Karpas-422 (cell line): ENCODE data around the gene BCL11B. TPM values are rescaled to one million over a fixed set of nuclear protein-coding genes. Genes with fewer than 3 reads are reported as not detected.
A peak's percentile ranks its signal among the peaks of the same experiment; 100 is the strongest.

Source experiments
- DNase-seq: peaks from one replicate; pipeline ENCODE4 v3.0.0-alpha.2; 2015
- H2AFZ ChIP-seq: fragments of 200-600 bp; sonication (generic); 2 replicates; pipeline ENCODE4 v1.6.1; 2014; ENCODE audit warnings: antibody characterized with exemption, low read length, mixed read lengths
- H3K27ac ChIP-seq: fragments of 200-600 bp; sonication (generic); 2 replicates; pipeline ENCODE4 v1.5.1; 2014; ENCODE audit warnings: mild to moderate bottlenecking, low read length, moderate library complexity
- H3K27me3 ChIP-seq: fragments of 200-600 bp; sonication (generic); 2 replicates; pipeline ENCODE4 v1.6.1; 2014; ENCODE audit warnings: low read length, mixed read lengths
- H3K36me3 ChIP-seq: fragments of 200-600 bp; sonication (generic); 2 replicates; pipeline ENCODE4 v1.6.1; 2014; ENCODE audit warnings: low read length, mixed read lengths; ENCODE audit not compliant: insufficient read depth
- H3K4me1 ChIP-seq: fragments of 200-600 bp; sonication (generic); 2 replicates; pipeline ENCODE4 v1.6.1; 2014; ENCODE audit warnings: mild to moderate bottlenecking, low read length, mixed read lengths
- H3K4me2 ChIP-seq: fragments of 200-600 bp; sonication (generic); 2 replicates; pipeline ENCODE4 v1.6.1; 2014; ENCODE audit warnings: low read length, low read depth, mild to moderate bottlenecking; ENCODE audit not compliant: poor library complexity, severe bottlenecking
- H3K4me3 ChIP-seq: fragments of 200-600 bp; sonication (generic); 2 replicates; pipeline ENCODE4 v1.5.1; 2014; ENCODE audit warnings: mild to moderate bottlenecking, antibody characterized with exemption, low read length, mixed read lengths
- H3K79me2 ChIP-seq: fragments of 200-600 bp; sonication (generic); 2 replicates; pipeline ENCODE4 v1.6.1; 2014; ENCODE audit warnings: mild to moderate bottlenecking, low read length, mixed read lengths
- H3K9ac ChIP-seq: fragments of 200-600 bp; sonication (generic); 2 replicates; pipeline ENCODE4 v1.6.0; 2014; ENCODE audit warnings: low read length
- H3K9me2 ChIP-seq: fragments of 200-600 bp; sonication (generic), shearing (Covaris generic); replicated peaks from 2 replicates; pipeline ENCODE4 v1.6.0; 2014; ENCODE audit warnings: mild to moderate bottlenecking, low read length, moderate library complexity; ENCODE audit not compliant: insufficient read depth
- H3K9me3 ChIP-seq: fragments of 300-700, 200-600 bp; sonication (generic); 2 replicates; pipeline ENCODE4 v1.6.1; 2014; ENCODE audit warnings: low read length, mixed read lengths
- H4K20me1 ChIP-seq: fragments of 200-600 bp; sonication (generic); 2 replicates; pipeline ENCODE4 v1.6.1; 2014; ENCODE audit warnings: mild to moderate bottlenecking, antibody characterized with exemption, low read length, low read depth; ENCODE audit not compliant: insufficient read depth
- total RNA-seq: library from RNA; depleted of rRNA; stranded (reverse); fragments of >200 nt; shearing (Covaris generic); gene quantifications from 2 replicates; pipeline ENCODE4 v1.2.3, GENCODE V29; 2014; ENCODE audit warnings: low replicate concordance

BCL11B gene
- total RNA-seq, 1 experiment from 2014 or later: not detected

- no peak overlapping the region for H3K4me3 ChIP-seq
- H3K9ac ChIP-seq: no peak overlapping the region
- no peak overlapping the region for H2AFZ ChIP-seq
- H3K27ac ChIP-seq: no peak overlapping the region
- peak; percentile 49 for DNase-seq
- H3K4me1 ChIP-seq: no peaks in the 10 kb centered on the region
- no peak overlapping the region for H3K4me2 ChIP-seq
- H3K27me3 ChIP-seq: no peaks in the 10 kb centered on the region
- no peaks in the 10 kb centered on the region for H3K9me2 ChIP-seq
- no peaks in the 10 kb centered on the region for H4K20me1 ChIP-seq
- H3K36me3 ChIP-seq: no peaks in the 10 kb centered on the region
- H3K79me2 ChIP-seq: no peaks in the 10 kb centered on the region
- H3K9me3 ChIP-seq: no peaks in the 10 kb centered on the region
Observed at GRCh38 chr14:99296517-99296916, 24.5 kb upstream of the BCL11B start.

GRCh38 chr14:99289394-99290189 is 17.6 kb upstream of the BCL11B start:
- no peak overlapping the region for H3K9ac ChIP-seq
- no peaks in the 10 kb centered on the region for H3K9me2 ChIP-seq
- no peak overlapping the region for H2AFZ ChIP-seq

GRCh38 chr14:99288948-99289347 is 17.0 kb upstream of the BCL11B start:
- Histone ChIP-seq H3K27me3 (no peaks in the 10 kb centered on the region), H3K4me1 (no peaks in the 10 kb centered on the region), H3K4me3 (no peak overlapping the region), H3K4me2 (no peak overlapping the region), H3K27ac (no peak overlapping the region), H3K9me3 (no peaks in the 10 kb centered on the region), H3K9me2 (no peaks in the 10 kb centered on the region), H3K36me3 (no peaks in the 10 kb centered on the region), H2AFZ (no peak overlapping the region), H3K9ac (no peak overlapping the region), H4K20me1 (no peaks in the 10 kb centered on the region), H3K79me2 (no peaks in the 10 kb centered on the region)
- DNase-seq: no peak

More at GRCh38 chr14:99289394-99290189, 17.6 kb upstream of the BCL11B start:
- no peaks in the 10 kb centered on the region for H3K4me1 ChIP-seq
- H3K79me2 ChIP-seq: no peaks in the 10 kb centered on the region
- no peaks in the 10 kb centered on the region for H3K9me3 ChIP-seq
- no peaks in the 10 kb centered on the region for H3K36me3 ChIP-seq
- H3K4me3 ChIP-seq: no peak overlapping the region
- no peaks in the 10 kb centered on the region for H4K20me1 ChIP-seq
- no peaks in the 10 kb centered on the region for H3K27me3 ChIP-seq
- no peak overlapping the region for H3K4me2 ChIP-seq
- DNase-seq: no peak
- H3K27ac ChIP-seq: no peak overlapping the region

- Histone ChIP-seq H4K20me1 (no peaks in the 10 kb centered on the region), H3K9me2 (no peaks in the 10 kb centered on the region), H3K27ac (no peak overlapping the region), H3K79me2 (no peaks in the 10 kb centered on the region), H3K4me2 (no peak overlapping the region), H3K4me1 (no peaks in the 10 kb centered on the region), H2AFZ (no peak overlapping the region), H3K36me3 (no peaks in the 10 kb centered on the region), H3K9ac (no peak overlapping the region), H3K27me3 (no peaks in the 10 kb centered on the region), H3K4me3 (no peak overlapping the region), H3K9me3 (no peaks in the 10 kb centered on the region)
- no peak for DNase-seq
Observed at GRCh38 chr14:99287269-99287942, 15.4 kb upstream of the BCL11B start.

- no peak for DNase-seq
- Histone ChIP-seq H3K27ac (no peak overlapping the region), H4K20me1 (no peaks in the 10 kb centered on the region), H3K9me3 (no peaks in the 10 kb centered on the region), H3K4me3 (no peak overlapping the region), H3K79me2 (no peaks in the 10 kb centered on the region), H3K4me1 (no peaks in the 10 kb centered on the region), H3K27me3 (no peaks in the 10 kb centered on the region), H2AFZ (no peak overlapping the region), H3K9ac (no peak overlapping the region), H3K9me2 (no peaks in the 10 kb centered on the region), H3K36me3 (no peaks in the 10 kb centered on the region), H3K4me2 (no peak overlapping the region)
Observed at GRCh38 chr14:99286761-99287160, 14.8 kb upstream of the BCL11B start.

- no peak overlapping the region for H3K4me3 ChIP-seq
- DNase-seq: no peak
- no peak overlapping the region for H3K4me2 ChIP-seq
- H3K27me3 ChIP-seq: peaks cover 3% of the 10 kb centered on the region; the same call in 1 of the 2 replicates
- no peak overlapping the region for H2AFZ ChIP-seq
- no peak overlapping the region for H3K27ac ChIP-seq
- no peaks in the 10 kb centered on the region for H3K4me1 ChIP-seq
- H3K9ac ChIP-seq: no peak overlapping the region
- no peaks in the 10 kb centered on the region for H4K20me1 ChIP-seq
- H3K9me3 ChIP-seq: no peaks in the 10 kb centered on the region
- H3K36me3 ChIP-seq: no peaks in the 10 kb centered on the region
- H3K9me2 ChIP-seq: no peaks in the 10 kb centered on the region
- H3K79me2 ChIP-seq: no peaks in the 10 kb centered on the region
Observed at GRCh38 chr14:99284254-99285004, 12.4 kb upstream of the BCL11B start.

- Histone ChIP-seq H4K20me1 (no peaks in the 10 kb centered on the region), H3K4me1 (no peaks in the 10 kb centered on the region), H3K36me3 (no peaks in the 10 kb centered on the region), H3K9me3 (no peaks in the 10 kb centered on the region), H3K4me2 (no peak overlapping the region), H3K4me3 (no peak overlapping the region), H3K79me2 (no peaks in the 10 kb centered on the region), H3K27me3 (peaks cover 3% of the 10 kb centered on the region; the same call in 1 of the 2 replicates), H2AFZ (no peak overlapping the region), H3K9ac (no peak overlapping the region), H3K9me2 (no peaks in the 10 kb centered on the region), H3K27ac (no peak overlapping the region)
- no peak for DNase-seq
Observed at GRCh38 chr14:99282261-99283050, 10.5 kb upstream of the BCL11B start.
